NK-92 treated with Interleukin-12 subunit alpha and Interleukin-12 subunit beta, amount 100 ng/mL, for 24 hours (cell line): ENCODE measurements around the gene TOX3.

Experiments
- DNase-seq: peaks from one replicate; lab custom pipeline; 2025; lab: John Stamatoyannopoulos, UW

Gene TOX3

GRCh38 chr16:52398021-52398420 is 148.9 kb downstream of the TOX3 start:
- no peak for DNase-seq

DNA sequence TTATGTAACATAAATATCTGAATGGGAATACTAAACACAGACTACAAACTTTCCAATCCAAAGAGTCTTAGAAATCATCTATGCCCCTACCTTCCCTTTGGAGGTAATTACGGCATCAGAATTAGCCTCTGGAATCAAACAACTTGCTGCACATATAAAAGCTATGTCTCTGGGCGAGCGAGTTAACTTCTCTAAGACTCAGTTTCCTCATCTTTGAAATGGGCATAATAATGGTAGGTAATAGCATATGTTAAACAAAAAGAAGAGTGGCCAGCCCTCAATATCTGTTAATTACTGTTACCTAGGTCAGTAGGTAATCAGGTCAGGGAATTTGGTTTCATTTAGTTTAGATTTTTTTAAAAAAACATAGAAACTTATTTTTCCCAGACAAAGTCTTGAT is 153.5 kb downstream of the TOX3 start:
- DNase-seq = no peak

DNA sequence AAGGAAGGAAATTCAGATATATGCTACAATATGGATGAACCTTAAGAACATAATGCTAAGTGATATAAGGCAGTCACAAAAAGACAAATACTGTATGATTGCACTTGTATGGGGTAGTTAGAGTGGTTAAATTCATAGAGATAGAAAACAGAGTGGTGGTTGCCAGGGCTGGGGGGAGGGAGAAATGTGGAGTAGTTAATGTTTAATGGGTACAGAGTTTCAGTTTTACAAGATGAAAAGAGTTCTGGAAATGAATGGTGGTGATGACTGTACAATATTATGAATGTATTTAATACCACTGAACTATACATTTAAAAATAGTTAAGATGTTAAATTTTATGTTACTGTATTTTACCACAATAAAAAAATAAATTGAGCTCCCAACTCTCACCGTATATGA is 157.9 kb downstream of the TOX3 start:
- DNase-seq = no peak
